Osteocyte (in vitro differentiated cells): ENCODE measurements around the gene FGGY. TPM values are rescaled to one million over a fixed set of nuclear protein-coding genes. Genes with fewer than 3 reads are reported as not detected.

Experiments used
- DNase-seq: peaks from one replicate; pipeline ENCODE4 v3.0.0; 2021; ENCODE audit warnings: mixed read lengths; ENCODE audit not compliant: unreplicated experiment; ENCODE audit errors: extremely low spot score
- H3K27ac Mint-ChIP-seq: one replicate; pipeline ENCODE4 v1.8.0; 2021; ENCODE audit warnings: mild to moderate bottlenecking, mixed read lengths; ENCODE audit not compliant: unreplicated experiment
- H3K27me3 Mint-ChIP-seq: one replicate; pipeline ENCODE4 v1.8.0; 2021; ENCODE audit warnings: mixed read lengths; ENCODE audit not compliant: unreplicated experiment
- H3K36me3 Mint-ChIP-seq: one replicate; pipeline ENCODE4 v1.8.0; 2021; ENCODE audit warnings: mixed read lengths; ENCODE audit not compliant: unreplicated experiment
- H3K4me1 Mint-ChIP-seq: one replicate; pipeline ENCODE4 v1.8.0; 2021; ENCODE audit warnings: mixed read lengths; ENCODE audit not compliant: unreplicated experiment
- H3K4me3 Mint-ChIP-seq: one replicate; pipeline ENCODE4 v1.8.0; 2021; ENCODE audit warnings: mild to moderate bottlenecking, moderate library complexity, mixed read lengths; ENCODE audit not compliant: unreplicated experiment
- H3K9me3 Mint-ChIP-seq: one replicate; pipeline ENCODE4 v1.8.0; 2021; ENCODE audit warnings: mixed read lengths; ENCODE audit not compliant: unreplicated experiment
- total RNA-seq: library from RNA; stranded (reverse); gene quantifications from 2 replicates; pipeline ENCODE4 v1.2.1, GENCODE V29; 2021
- TF ChIP-seq, protein P1 (sequence below): fragments of 200-600 bp; sonication (generic); IDR thresholded peaks from 2 replicates; pipeline ENCODE4 v1.5.0; 2021; ENCODE audit warnings: antibody characterized with exemption, mild to moderate bottlenecking, moderate library complexity

Gene FGGY
- total RNA-seq, 1 donor from 2014 or later, result 9.1 TPM

DNA sequence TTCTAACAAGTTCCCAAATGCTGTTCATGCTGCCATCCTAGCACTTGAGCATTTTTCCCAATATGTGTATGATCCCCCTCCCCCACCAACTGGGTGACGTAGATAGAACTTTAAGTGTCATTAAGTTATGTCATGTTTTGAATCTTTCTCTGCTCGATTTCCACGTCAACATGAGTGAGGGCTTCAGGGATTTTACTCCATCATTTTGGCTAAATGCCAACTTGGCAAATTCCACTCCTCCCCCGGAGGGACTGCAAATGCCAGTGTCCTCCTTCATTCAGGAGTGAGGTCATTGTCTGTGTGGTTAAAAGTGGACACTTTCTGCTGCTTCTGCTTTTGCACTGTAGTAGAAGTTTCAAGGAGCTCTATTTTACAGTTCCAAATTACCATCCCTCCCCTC, 201.7 kb downstream of the FGGY start:
- no peak overlapping the region for H3K4me3 Mint-ChIP-seq
- no peaks in the 10 kb centered on the region for H3K27me3 Mint-ChIP-seq
- no peak overlapping the region for H3K27ac Mint-ChIP-seq
- no peak for DNase-seq
- peaks cover 14% of the 10 kb centered on the region for H3K4me1 Mint-ChIP-seq
- peaks cover 9% of the 10 kb centered on the region for H3K9me3 Mint-ChIP-seq
- no peaks in the 10 kb centered on the region for H3K36me3 Mint-ChIP-seq
- TF ChIP-seq, protein P1, sequence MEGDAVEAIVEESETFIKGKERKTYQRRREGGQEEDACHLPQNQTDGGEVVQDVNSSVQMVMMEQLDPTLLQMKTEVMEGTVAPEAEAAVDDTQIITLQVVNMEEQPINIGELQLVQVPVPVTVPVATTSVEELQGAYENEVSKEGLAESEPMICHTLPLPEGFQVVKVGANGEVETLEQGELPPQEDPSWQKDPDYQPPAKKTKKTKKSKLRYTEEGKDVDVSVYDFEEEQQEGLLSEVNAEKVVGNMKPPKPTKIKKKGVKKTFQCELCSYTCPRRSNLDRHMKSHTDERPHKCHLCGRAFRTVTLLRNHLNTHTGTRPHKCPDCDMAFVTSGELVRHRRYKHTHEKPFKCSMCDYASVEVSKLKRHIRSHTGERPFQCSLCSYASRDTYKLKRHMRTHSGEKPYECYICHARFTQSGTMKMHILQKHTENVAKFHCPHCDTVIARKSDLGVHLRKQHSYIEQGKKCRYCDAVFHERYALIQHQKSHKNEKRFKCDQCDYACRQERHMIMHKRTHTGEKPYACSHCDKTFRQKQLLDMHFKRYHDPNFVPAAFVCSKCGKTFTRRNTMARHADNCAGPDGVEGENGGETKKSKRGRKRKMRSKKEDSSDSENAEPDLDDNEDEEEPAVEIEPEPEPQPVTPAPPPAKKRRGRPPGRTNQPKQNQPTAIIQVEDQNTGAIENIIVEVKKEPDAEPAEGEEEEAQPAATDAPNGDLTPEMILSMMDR, result no peak

DNA sequence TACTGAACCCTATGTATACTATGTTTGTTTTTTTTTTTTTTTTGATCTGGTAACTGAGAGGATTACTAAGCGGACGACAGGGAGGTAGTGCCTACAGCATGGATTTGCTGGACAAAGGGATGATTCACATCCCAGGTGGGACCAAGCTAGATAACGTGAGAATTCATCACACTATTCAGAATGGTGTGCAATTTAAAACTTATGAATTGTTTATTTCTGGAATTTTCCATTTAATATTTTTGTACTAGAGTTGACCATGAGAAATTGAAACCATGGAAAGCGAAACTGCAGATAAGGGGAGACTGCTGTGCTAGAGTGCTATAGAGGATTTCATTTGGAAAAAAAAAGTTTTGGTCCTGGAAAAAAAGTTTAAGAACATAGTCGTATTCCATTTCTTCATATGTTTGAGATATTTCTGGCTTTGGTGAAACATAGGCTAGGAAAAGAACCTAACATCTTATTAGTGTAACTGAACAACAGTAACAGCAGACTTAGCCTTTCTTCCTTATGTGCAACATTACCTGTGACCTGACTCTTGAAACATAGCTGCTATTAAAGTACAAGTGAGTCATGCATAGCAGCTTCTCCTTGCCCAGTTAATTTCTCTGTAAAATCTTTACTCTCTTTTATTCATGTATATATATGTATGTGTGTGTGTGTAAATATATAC, 202.5 kb downstream of the FGGY start:
- no peak overlapping the region for H3K27ac Mint-ChIP-seq
- TF ChIP-seq, protein P1, result no peak
- no peaks in the 10 kb centered on the region for H3K27me3 Mint-ChIP-seq
- peaks cover 9% of the 10 kb centered on the region for H3K9me3 Mint-ChIP-seq
- no peak for DNase-seq
- H3K36me3 Mint-ChIP-seq, result no peaks in the 10 kb centered on the region
- H3K4me3 Mint-ChIP-seq, result no peak overlapping the region
- H3K4me1 Mint-ChIP-seq, result peaks cover 14% of the 10 kb centered on the region

DNA sequence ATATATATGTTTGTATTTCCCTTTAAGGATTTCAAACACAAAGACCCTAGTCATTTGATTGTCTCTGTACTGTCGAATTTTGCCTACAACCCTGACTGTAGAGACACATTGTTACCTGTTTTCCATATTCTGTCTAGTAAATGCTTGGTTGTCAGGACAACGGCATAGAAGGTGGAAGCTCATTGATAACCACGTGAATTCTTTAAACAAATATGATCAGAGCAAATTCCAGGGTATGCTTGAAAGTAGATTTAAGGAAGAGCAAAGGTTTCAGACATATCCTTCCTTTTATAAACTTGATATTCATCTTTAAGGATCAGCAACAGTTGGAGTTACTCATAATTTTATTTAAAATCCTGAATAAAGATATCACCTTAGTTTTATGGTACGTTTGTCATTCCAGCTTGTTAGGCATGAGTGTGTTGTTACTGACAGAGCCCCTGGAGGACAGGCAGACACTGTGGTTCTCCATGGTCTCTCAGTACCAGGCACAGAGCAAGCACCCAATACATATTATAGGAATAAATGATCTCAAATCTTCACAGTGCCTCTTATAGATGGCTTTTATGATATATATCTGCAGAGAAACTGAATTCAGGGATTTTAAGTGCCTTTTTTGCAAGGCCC, 203.2 kb downstream of the FGGY start:
- H3K27ac Mint-ChIP-seq, result no peak overlapping the region
- no peak for DNase-seq
- no peaks in the 10 kb centered on the region for H3K27me3 Mint-ChIP-seq
- peaks cover 9% of the 10 kb centered on the region for H3K9me3 Mint-ChIP-seq
- peaks cover 14% of the 10 kb centered on the region for H3K4me1 Mint-ChIP-seq
- no peak overlapping the region for H3K4me3 Mint-ChIP-seq
- H3K36me3 Mint-ChIP-seq, result no peaks in the 10 kb centered on the region
- TF ChIP-seq, protein P1, result no peak

DNA sequence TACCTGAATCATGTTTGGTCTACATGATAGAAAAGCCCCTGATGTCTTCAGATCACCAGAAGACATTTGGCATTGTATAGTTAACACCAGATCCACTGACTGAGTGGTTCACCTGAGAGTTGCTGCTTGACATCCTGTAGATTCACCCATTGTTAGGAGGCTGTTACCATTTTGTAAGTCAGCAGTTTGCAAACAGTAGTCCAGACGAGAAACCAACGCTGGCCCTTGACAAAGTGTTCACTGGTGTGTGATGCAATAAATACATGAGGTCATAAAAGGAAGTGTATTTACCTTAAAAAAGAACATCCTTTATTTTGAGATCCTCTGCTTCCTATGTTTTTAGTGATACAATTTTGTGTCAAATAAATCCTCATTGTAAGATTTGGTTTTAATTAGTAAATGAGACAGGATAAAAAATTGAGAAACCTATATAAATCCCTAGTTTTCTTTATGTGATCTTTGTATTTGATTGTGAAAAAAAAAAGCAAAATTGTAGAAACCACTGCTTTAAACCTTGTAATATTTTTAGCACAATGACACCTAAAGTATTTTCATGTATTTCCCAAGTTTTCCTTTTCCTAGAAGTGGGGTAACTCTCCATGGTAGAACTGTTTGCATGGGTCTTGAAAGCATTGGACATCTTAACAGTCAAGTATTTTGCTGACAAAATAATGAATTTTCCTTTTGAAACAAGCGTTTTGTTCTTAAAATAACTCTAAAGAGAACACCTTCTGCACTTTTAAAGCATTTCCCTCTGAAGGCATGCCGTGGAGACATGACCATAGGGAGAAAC, 204.3 kb downstream of the FGGY start:
- H3K27me3 Mint-ChIP-seq, result no peaks in the 10 kb centered on the region
- no peak overlapping the region for H3K4me3 Mint-ChIP-seq
- no peaks in the 10 kb centered on the region for H3K36me3 Mint-ChIP-seq
- H3K9me3 Mint-ChIP-seq, result peaks cover 2% of the 10 kb centered on the region
- no peak overlapping the region for H3K27ac Mint-ChIP-seq
- TF ChIP-seq, protein P1, result no peak
- no peak for DNase-seq
- peaks cover 19% of the 10 kb centered on the region for H3K4me1 Mint-ChIP-seq
